HL-60/S4 treated with retinoic acid at 250 ng/mL for 4 days and 3 days (cell line): ENCODE results near the gene SLC16A11.

ENCODE experiments used
- in situ Hi-C: fragments of 300-500 bp; cut with MboI; formaldehyde crosslinking; loops from 2 replicates; pipeline ENCODE4 v1.7.0; 2022; ENCODE audit warnings: low sequenced_read_pairs

The SLC16A11 gene

DNA sequence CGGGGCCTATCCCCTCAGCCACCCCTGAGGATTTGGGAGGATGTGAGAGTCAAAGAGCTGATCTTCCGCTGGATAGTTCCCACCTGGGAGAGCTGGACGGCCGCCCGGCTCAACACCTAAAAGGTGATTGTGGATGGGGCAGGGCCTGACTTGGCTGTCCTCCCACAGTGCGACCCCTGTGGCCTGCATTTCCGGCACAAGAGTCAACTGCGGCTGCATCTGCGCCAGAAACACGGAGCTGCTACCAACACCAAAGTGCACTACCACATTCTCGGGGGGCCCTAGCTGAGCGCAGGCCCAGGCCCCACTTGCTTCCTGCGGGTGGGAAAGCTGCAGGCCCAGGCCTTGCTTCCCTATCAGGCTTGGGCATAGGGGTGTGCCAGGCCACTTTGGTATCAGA is 16.6 kb downstream of the SLC16A11 start:
- in situ Hi-C loops: no loop called here

DNA sequence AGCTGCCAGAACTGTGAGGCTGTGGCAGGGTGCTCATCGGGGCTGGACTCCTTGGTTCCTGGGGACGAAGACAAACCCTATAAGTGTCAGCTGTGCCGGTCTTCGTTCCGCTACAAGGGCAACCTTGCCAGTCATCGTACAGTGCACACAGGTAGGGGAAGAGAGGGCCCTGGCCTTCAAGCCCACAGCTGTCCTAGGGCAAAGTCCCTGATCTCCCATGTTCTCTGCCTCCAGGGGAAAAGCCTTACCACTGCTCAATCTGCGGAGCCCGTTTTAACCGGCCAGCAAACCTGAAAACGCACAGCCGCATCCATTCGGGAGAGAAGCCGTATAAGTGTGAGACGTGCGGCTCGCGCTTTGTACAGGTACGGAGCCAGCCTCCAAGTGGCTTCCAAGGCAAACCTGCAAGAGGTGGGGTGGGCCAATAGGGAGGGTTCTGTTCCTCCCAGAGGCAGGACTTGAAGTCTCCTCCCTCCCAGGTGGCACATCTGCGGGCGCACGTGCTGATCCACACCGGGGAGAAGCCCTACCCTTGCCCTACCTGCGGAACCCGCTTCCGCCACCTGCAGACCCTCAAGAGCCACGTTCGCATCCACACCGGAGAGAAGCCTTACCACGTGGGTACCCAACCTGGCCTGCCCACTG is 17.3 kb downstream of the SLC16A11 start:
- in situ Hi-C loops: no loop called here

DNA sequence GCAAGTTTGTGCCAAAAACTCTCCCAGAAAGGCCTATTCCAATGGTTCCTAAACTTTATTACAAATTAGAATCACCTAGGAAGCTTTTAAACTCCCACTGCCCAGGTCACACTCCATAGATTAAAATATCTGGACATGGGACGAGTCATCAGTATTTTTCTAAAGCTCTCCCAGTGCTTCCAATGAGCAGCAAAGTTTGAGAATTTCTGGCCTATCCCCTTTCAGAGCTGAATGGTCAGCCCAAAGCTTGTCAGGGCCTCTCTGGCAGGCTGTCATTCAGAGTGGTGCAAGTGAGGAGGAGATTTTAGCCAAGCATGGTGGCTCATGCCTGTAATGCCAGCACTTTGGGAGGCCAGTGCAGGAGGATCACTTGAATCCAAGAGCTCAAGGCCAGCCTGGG is 18.6 kb downstream of the SLC16A11 start:
- in situ Hi-C loops: no loop called here

DNA sequence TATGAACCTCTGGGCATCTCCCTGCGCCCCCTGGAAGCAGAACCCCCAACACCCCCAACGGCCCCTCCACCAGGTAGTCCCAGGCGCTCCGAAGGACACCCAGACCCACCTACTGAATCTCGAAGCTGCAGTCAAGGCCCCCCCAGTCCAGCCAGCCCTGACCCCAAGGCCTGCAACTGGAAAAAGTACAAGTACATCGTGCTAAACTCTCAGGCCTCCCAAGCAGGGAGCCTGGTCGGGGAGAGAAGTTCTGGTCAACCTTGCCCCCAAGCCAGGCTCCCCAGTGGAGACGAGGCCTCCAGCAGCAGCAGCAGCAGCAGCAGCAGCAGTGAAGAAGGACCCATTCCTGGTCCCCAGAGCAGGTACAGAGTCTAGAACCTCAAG is 19.5 kb downstream of the SLC16A11 start:
- in situ Hi-C loops: loop anchor here (25.0 kb wide), 1 partner anchor 562 kb away; no protein-coding TSS in a partner anchor

GRCh38 chr17:7023576-7024401 is 20.1 kb downstream of the SLC16A11 start:
- in situ Hi-C loops: loop anchor here (25.0 kb wide), 1 partner anchor 561 kb away; no protein-coding TSS in a partner anchor

GRCh38 chr17:7022781-7023571 is 20.9 kb downstream of the SLC16A11 start, which contains the start of gene BCL6B:
Gene BCL6B, plus strand, starts transcription at chr17:7023050. Its CDS starts 622 bp downstream, at chr17:7023672.
- in situ Hi-C loops: loop anchor here (25.0 kb wide), 1 partner anchor 561 kb away; no protein-coding TSS in a partner anchor

GRCh38 chr17:7021993-7022778 is 21.7 kb downstream of the SLC16A11 start:
- in situ Hi-C loops: loop anchor here (25.0 kb wide), 1 partner anchor 560 kb away; no protein-coding TSS in a partner anchor

DNA sequence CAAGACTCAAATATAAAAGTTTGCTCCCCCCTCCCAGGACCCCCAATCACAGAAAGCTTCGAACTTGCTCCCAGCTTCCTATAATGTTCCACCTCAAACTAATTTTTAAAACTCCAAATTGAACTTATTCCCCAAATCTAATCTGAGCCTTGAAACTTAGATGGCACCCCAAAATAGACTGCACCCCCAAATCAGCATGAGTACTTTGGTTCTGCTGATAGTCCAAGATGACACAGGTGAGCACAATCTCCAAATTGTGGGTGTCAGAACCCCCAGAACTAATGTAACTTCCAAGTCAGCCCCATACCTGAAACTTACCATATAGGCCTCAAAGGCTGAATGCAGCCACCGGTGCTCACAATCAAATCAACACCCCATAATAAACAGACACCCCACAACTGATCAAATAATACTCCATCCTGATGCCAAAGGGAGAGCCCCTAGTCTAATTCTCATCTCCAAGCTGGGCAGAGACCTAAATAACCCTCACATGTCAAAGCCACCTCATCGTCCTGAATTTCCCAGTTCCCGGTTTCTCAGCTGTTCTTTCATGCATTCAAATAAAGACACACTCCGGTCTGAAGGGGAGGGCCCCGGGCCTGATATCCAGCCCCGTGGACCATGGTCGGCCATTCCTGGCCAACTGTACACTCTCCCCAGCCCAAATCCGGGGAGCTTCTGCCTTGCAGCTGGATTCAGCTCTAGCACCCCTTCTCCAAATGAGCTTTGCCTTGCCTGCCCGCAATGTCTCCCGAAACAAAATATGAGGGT is 22.8 kb downstream of the SLC16A11 start:
- in situ Hi-C loops: loop anchor here (25.0 kb wide), 1 partner anchor 559 kb away; no protein-coding TSS in a partner anchor

DNA sequence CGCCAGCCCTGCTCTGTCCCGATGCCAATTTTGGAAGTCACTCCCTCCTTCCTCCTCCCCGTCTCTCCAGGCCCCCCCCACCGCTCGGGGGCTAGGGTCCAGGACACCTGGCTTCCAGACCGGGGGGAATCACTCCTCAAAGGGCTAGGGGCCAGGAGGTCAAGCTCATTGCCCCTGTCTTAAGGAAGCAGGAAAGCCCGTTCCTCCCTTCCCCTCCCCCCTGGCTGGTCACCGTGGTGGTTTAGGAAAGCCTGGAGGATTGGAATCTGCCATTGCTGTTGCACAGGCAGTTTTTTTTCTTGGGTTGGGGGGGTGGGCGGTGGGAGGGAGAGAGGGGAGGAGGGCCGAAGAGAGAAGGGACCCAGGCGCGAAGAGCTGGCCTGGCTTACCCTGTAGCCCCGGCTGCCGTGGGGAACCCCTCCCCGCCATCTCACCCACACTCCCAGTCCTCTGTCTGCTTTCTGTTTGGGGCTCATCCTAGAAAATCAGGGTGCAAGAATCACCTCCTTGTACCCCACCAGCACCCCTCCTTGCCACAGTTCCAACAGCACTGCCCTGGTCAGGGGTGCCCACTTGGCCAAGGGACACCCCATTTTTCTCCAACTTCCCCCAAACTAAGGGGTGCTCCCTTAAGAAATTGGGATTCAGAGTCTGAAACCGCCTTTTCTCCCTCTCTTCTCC is 23.9 kb downstream of the SLC16A11 start:
- in situ Hi-C loops: loop anchor here (10.0 to 25.0 kb wide), 2 partner anchors 355 to 558 kb away; no protein-coding TSS in a partner anchor

- in situ Hi-C loops: loop anchor here (10.0 to 25.0 kb wide), 2 partner anchors 355 to 557 kb away; no protein-coding TSS in a partner anchor
These were observed 24.5 kb downstream of the SLC16A11 start for GRCh38 chr17:7019367-7019766.

DNA sequence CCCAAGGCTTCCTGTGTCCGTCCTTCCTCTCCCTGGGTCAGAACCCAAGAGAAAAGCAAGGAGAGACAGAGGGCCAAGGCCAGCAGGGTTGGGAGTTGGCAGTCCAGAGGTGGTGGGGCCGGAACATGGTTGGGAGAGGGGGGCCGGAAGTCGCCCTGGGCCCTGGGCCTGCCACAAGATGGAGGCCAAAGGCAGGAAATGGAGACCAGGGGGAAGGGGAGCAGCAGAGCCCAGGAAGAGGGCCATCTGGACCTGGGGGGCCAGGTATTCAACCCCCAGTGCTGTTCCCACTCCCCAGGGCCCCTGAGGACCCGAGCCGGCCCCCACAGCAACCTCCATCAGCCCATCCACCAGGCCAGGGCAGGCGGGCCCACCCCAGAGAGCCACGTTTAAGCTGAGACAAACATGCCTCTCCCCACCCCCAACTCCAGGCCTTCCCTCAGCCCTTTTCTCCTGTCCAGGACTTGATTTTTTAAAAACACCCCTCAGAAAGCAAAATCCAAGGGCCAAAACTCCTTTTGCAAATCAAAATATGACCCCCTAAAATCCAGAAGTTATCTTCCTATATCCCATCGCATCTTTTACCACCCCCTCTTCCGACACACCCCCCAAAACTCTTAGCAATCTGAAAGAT is 25.4 kb downstream of the SLC16A11 start:
- in situ Hi-C loops: loop anchor here (10.0 to 25.0 kb wide), 2 partner anchors 354 to 556 kb away; no protein-coding TSS in a partner anchor

GRCh38 chr17:7017827-7018200 is 26.1 kb downstream of the SLC16A11 start:
- in situ Hi-C loops: loop anchor here (10.0 to 25.0 kb wide), 2 partner anchors 353 to 556 kb away; no protein-coding TSS in a partner anchor

DNA sequence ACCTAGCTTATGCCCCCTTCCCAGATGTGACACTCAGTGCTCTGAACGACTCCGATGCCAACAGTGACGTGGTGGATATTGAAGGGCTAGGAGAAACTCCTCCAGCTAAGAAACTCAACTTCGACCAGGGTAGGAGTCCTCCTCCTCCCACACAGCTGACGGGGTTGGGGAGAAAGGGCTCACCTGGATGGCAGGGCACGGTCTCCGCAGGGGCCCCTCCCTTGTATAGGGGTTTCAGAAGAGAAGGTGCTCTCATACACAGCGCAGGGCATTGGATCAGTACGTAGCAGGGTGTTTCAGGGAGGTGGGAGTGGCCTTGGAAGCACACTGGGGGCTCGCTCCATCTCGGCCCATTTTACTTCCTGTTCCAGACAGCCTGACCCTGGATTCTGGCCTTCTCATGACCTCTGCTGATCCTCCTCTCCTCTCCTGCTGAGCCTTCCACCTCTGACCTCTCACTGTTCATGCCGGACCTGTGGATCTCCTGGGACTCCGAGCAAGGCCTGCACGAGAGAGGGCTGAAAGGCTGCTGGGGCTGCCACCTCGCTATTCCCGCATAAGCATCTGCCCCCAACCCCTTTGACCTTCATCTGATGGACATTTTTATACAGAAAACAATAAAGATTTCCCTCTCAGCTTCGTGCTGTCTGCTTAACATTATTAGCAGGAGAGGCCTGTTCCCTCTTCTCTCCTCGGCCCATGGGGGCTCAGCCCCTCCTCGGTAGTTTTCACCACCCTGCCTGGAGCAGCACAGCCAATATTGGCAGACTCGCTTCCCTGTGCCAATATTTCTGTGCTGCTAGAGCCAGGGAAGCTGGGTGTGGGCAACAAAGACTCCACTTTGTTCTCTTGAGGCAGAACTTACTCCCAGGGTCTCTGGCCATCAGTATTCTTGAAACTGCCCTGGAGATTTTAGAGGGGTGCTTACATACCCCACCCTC is 26.7 kb downstream of the SLC16A11 start:
- in situ Hi-C loops: loop anchor here (10.0 to 25.0 kb wide), 2 partner anchors 352 to 555 kb away; no protein-coding TSS in a partner anchor

- in situ Hi-C loops: loop anchor here (10.0 to 25.0 kb wide), 2 partner anchors 352 to 554 kb away; no protein-coding TSS in a partner anchor
These were observed 27.5 kb downstream of the SLC16A11 start for GRCh38 chr17:7016418-7016817.

DNA sequence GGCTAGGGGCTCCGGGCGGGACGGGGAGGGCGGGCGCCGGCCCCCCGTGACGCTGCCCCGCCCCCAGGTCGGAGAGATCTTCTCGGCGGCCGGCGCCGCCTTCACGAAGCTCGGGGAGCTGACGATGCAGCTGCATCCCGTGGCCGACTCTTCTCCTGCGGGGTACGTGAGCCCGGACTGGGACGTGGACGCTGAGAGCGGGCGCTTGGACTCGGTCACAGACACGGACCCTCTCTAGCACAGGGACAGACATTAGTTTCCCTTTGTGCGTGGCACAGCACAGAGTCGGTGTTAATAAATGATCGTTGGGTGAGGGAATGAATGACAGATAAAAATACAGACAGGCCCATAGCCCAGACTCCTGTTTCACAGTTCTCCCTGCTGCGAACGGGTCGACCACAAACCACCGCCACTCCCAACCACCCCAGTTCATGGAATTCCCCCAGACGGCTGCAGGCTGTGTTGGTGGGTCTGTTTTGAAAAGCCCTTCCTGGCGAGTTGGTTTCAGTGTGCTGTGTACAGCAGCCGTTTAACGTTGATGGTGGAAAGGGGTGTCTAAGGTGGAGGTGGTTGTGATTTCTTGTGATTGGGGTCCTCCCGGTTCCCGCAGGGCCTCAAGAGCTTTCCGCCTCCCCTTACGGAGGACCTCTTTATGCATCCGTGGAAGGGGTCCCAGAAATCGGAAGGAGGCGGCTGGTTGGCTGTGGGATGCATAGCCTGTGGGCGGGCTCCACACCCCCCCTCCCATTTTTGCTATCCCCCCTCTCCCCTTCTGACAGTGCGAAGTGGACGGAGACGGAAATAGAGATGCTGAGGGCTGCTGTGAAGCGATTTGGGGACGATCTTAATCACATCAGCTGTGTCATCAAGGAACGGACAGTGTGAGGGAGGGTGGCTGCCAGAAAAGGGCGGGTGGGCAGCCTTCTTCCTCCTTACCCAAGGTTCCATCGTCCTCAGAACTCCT is 28.6 kb downstream of the SLC16A11 start:
- in situ Hi-C loops: loop anchor here (10.0 to 25.0 kb wide), 2 partner anchors 350 to 553 kb away; no protein-coding TSS in a partner anchor
